NCI-H82 (cell line): ENCODE data around the gene NPAS3.

Experiments used
- DNase-seq: peaks from one replicate; lab custom pipeline; 2025; lab: John Stamatoyannopoulos, UW

NPAS3 gene

GRCh38 chr14:33679461-33680225 lies 741.0 kb downstream of the NPAS3 start:
- no peak for DNase-seq

DNA sequence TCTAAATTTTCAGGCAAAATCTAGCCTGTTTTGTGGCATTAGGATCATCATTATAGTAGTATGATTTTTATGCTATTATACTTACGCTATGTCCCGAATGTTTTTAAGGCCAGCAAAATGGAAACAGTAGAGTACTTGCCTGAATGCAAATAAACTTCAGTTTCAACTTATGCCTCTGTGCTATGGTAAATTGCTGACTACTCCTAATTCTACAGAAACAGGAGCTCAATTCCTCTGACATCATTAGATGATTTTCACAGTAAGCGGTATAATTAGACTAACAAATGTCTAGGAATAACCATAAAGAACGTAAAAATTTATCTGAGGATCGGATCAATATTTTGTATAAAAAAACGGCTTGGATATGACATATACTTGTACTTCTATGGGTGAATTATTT lies 742.2 kb downstream of the NPAS3 start:
- DNase-seq: no peak

DNA sequence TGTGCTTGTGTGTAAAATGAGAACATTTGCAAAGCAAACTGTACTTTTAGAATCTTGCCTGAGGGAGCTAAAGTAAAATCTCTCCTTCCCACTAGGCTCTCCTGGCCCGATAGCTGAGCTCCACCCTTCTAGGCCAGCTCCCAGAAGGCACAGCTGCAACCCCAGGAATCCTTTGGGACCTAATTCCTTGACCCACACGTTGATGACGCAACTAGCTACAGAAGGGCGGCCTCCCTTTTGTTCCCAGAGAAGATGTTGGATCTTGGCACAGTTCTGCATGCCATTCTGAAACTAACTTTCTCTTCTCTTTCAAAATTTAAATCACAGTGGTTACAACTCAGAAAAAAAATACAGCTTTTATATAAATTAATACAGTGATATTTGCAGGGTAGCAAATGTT lies 744.1 kb downstream of the NPAS3 start:
- no peak for DNase-seq

DNA sequence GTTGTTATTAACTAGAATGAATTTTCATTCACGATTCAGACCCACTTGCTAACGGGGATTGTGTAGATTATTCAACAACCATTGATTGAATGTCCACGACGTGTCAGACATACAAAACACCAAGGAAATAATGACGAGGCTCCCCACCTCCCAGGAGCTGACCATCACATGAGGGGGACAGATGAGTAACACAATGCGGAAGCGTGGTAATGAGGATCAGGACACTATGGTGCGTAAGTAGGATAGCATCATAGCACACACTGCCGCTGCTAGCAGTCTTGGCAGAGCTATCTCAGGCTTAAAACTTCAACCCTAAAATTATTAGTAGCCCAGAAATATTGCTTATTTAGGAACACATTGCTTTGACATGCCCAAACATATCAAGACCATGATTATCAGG lies 746.3 kb downstream of the NPAS3 start:
- no peak for DNase-seq

DNA sequence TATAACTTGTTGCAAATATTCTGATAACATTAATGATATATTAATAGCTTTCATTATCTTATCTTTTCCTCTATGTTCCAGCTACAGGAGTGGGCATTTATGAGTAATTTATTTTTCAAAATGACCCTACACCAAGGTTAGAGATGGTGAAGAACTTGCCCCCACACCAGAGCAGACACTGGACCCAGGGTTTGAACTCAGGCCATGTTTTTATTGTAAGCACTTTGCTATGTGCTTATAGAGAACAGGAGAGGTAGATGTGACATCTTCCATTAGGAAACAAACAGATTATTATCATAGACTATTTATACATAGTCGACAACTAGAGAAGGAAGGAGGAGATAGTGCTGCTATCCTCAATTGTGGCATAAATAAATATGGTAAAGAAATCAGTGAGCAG lies 747.0 kb downstream of the NPAS3 start:
- no peak for DNase-seq

- no peak for DNase-seq
These were observed 747.5 kb downstream of the NPAS3 start for GRCh38 chr14:33686218-33686617.

DNA sequence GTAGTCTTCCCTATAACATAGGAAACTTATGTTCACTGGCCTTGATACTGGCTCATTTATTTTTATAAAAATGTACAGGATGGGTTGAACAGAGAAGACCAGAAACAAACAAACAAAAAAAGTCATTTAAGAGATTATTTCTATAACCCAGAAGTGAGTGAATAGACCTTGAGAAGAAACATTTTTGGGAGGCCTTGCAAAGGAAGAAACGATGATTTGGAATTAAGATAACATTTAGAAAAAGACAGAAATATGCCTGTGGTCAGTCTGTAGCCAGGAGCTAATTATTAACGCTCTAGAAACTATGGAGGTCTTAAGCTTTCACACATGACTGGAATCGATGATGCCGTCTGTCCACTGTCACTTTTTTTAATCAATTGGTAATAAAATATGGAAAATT lies 748.2 kb downstream of the NPAS3 start:
- no peak for DNase-seq

- no peak for DNase-seq
These were observed 751.0 kb downstream of the NPAS3 start for GRCh38 chr14:33689680-33690079.

GRCh38 chr14:33691907-33692306 lies 753.2 kb downstream of the NPAS3 start:
- no peak for DNase-seq

- no peak for DNase-seq
These were observed 754.1 kb downstream of the NPAS3 start for GRCh38 chr14:33692762-33693161.

DNA sequence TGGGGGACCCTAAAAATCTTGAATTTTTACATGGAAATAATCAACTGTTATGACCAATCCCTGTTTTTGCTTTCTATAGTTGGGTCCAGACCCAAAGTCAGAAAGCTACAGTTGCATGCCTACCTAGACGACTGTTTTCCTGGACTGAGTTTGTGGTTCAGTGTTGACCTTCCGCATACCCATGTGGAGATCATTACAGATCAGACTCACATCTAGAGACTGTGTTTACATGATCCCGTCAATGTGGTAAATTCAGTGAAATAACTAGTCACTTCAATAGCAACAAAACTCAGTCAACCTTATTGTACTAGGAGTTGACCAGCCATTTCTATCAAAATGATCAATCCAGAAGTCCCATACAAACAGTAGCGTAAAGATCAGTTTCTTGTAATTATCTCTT lies 754.6 kb downstream of the NPAS3 start:
- no peak for DNase-seq

GRCh38 chr14:33696165-33696564 lies 757.5 kb downstream of the NPAS3 start:
- no peak for DNase-seq

DNA sequence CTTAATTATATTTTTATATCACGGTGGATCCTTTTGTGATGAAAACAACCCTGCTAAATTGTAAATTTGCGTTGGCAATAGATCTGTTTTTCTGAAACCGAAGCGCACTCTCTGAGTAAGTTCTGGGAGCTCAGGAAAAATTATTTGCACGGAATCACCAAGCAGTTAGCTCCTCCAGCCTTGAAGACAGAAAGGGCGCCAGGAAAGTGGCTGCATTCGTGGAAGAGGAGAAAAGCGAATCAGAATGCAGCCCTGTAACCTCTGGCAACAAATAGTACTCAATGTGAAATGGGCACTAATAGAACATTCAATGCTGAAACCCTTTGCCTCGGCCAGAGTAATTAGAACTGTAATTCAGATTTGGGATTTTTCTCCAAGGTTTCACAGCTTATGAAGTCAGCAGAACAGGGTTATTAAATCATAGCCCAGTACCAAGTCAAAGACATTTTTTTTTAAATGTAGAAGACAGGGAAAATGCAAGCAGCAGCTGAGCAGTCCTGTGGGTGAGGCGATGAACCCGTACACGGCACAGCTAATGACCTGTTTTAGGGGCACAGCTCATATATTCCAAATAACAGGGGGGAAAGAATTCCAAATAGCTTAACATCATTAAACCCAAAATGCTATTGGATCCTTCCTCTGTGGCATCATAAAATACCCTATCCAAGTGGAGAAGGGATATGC lies 760.8 kb downstream of the NPAS3 start:
- no peak for DNase-seq

DNA sequence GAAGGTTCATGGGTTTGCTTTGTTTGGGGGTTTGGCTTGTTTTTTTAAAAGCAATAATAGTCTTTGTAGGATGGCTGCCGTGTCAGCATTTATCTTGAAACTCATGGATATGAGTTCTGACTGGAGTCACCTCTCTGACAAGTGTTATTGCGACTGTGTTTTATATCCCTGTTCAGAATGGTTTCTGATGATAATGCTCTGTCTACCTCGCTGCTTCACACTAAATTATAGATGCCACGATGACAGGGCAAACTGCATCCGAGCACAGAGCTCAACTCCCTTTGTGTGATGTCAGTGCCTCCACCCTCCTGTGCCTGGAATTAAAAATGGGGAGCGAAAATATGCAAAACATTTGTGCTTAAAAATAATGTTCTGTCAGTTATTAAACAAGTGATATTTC lies 761.4 kb downstream of the NPAS3 start:
- DNase-seq: no peak

- DNase-seq: no peak
These were observed 763.6 kb downstream of the NPAS3 start for GRCh38 chr14:33702293-33702692.

DNA sequence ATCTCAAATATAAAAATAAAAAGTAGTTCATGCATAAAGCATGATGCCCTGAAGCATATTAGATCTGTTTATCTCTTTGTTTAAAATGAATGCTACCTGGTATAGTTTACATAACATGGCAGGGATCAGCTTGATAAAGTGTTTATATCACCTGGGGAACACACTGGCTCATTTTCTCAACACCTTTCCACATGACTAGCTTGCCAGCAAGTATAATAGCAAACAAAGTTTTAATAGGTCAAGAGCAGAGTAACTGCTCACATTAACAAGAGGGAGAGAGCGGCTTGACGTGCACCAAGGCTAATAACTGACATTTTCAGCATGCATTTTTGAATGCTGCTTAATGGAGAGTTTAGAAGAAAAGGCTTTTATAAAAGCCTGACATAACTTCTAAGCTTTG lies 765.8 kb downstream of the NPAS3 start:
- no peak for DNase-seq

- no peak for DNase-seq
These were observed 766.8 kb downstream of the NPAS3 start for GRCh38 chr14:33705490-33705889.

- DNase-seq: no peak
These were observed 769.0 kb downstream of the NPAS3 start for GRCh38 chr14:33707716-33708115.

DNA sequence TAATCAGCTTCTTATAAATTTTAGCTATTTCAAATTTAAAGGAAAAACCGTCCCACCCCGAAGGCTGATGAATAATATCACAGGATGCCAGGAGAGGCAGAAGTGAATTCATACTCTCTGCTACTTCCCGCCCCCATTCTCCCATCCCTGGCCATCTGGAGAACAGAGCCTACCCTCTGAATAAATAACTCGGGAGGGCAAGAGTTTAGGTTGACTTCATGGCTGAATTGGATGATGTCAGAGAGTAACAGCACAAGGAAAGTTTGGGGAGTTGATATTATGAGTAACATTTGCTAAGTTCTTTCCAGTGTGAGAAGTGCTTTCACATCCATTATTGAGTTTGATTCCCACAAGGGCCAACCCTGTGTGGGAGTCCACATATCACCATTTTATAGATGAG lies 770.6 kb downstream of the NPAS3 start:
- no peak for DNase-seq

- no peak for DNase-seq
These were observed 771.0 kb downstream of the NPAS3 start for GRCh38 chr14:33709711-33710110.

GRCh38 chr14:33710273-33710672 lies 771.6 kb downstream of the NPAS3 start:
- DNase-seq: no peak

GRCh38 chr14:33711194-33711593 lies 772.5 kb downstream of the NPAS3 start:
- no peak for DNase-seq

DNA sequence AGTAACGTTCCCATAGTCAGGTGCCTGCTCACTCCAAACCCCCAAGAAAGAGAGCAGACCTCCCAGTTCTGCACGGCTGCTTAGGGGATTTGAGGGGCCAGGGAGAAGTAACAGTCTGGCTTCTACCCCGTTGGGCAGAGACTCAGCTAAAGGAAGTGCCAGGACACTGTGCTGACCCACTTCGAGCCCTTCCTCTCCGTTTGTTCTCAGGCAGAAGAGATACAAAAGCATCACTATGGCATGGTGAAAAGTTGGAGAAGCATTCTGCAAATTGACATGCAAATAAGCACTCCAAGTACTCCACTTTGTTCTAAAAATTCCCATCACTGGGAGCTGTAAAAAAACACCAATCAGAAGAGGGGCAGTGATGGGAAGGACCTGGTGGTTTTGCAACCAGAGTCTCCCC lies 773.1 kb downstream of the NPAS3 start:
- DNase-seq: no peak
